ENCODE measurements around the gene GAB3. TPM values are rescaled to one million over a fixed set of nuclear protein-coding genes. Genes with fewer than 3 reads are reported as not detected.

The GAB3 gene
- polyA plus RNA-seq, 1 of the 3 experiments (the other 2 are of a cell fraction): 4.5 TPM

DNA sequence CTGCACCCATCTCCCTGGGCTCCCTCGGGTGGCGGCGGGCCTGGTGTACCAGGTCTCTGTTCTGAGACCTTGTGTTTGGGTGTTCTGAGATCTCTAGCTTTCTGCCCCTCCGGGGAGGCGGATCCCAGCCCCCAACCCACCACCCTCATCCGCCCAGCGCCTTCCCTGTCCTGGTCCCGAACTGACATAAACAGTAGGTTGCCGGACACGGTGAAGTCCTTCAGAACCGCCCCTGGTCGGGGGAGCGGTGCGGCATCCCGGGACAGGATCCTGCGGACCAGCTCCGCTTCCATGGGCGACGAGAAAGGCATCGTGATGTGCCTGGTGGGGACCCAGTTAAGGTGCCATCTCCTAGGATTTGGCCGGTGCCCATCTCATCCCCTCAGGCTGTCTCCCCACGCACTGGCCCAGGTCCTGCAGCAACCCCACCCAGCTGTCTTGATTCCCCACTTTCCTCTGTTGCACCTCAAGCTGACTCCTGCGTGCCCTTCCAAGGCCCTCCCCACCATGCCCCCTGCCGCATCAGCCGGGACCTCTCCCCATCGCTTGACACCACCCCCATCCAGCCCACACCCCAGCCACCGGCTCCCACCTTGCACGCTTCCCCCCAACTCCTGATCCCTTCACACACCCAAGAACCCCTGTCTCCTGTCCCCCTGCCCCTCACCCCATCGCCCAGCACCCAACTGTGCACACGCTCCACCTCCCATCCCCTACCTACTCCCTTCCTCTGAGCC, 98.4 kb downstream of the GAB3 start:
- H2AFZ ChIP-seq (ENCODE audit: low read depth): no peak overlapping the region
- ChIA-PET CTCF (no interaction called here), POLR2A (no interaction called here)
- H3K9me3 ChIP-seq: no peaks in the 10 kb centered on the region
- H3K9me2 ChIP-seq: no peaks in the 10 kb centered on the region
- 54% methylated on average over 10 of the region's 30 CpGs for WGBS (ENCODE audit: low lambda C conversion rate)
- no peaks in the 10 kb centered on the region for H3K36me3 ChIP-seq (replicated peaks in 1 of 2; ENCODE audit: control insufficient read depth in 1 of 2, insufficient read depth in 2 of 2, low read length in 1 of 2)
- H3K4me3 ChIP-seq (ENCODE audit: low read depth in 2 of 2, low read length in 1 of 2): no peak overlapping the region
- no peak overlapping the region for H3K9ac ChIP-seq
- H3K4me2 ChIP-seq: no peak overlapping the region
- H3K27me3 ChIP-seq (ENCODE audit: insufficient read depth): peaks cover 21% of the 10 kb centered on the region
- H4K20me1 ChIP-seq (ENCODE audit: insufficient read depth): no peaks in the 10 kb centered on the region
- H3F3A ChIP-seq (replicated peaks; ENCODE audit: insufficient read depth): no peaks in the 10 kb centered on the region
- DNase-seq: no peak
- no peaks in the 10 kb centered on the region for H3K4me1 ChIP-seq (ENCODE audit: control insufficient read depth in 1 of 2, insufficient read depth in 2 of 2, low read depth in 1 of 2, low read length in 1 of 2)
- TF ChIP-seq POLR2AphosphoS5 (IDR thresholded peaks at IDR 0.05; ENCODE audit: low read depth, low read length) (no peak), TAF1 (IDR thresholded peaks at IDR 0.05; ENCODE audit: borderline replicate concordance, low read depth, low read length) (no peak), NFIC (IDR thresholded peaks at IDR 0.05; ENCODE audit: borderline replicate concordance) (no peak), FOXM1 (IDR thresholded peaks at IDR 0.05; ENCODE audit: low read depth) (no peak), RAD21 (IDR thresholded peaks at IDR 0.05; ENCODE audit: low read length) (no peak), FOSL2 (IDR thresholded peaks at IDR 0.05; ENCODE audit: borderline replicate concordance, low read depth) (no peak), EZH2phosphoT487 (IDR thresholded peaks at IDR 0.05; ENCODE audit: borderline replicate concordance, low read depth) (no peak), RXRA (IDR thresholded peaks at IDR 0.05; ENCODE audit: borderline replicate concordance, low read depth) (no peak), TCF12 (IDR thresholded peaks at IDR 0.05) (no peak), RFX5 (IDR thresholded peaks at IDR 0.05; ENCODE audit: low read length) (no peak), SIN3A (IDR thresholded peaks at IDR 0.05; ENCODE audit: borderline replicate concordance, low read depth, low read length) (no peak), TEAD4 (IDR thresholded peaks at IDR 0.05; ENCODE audit: borderline replicate concordance, insufficient read depth) (no peak), EP300 (IDR thresholded peaks at IDR 0.05; ENCODE audit: borderline replicate concordance in 1 of 2, low read depth in 1 of 2, low read length in 1 of 2) (no peak), MEF2A (IDR thresholded peaks at IDR 0.05; ENCODE audit: borderline replicate concordance, low read depth) (no peak), MXI1 (IDR thresholded peaks at IDR 0.05; ENCODE audit: low read depth, low read length) (no peak)
- TF ChIP-seq, protein P1, sequence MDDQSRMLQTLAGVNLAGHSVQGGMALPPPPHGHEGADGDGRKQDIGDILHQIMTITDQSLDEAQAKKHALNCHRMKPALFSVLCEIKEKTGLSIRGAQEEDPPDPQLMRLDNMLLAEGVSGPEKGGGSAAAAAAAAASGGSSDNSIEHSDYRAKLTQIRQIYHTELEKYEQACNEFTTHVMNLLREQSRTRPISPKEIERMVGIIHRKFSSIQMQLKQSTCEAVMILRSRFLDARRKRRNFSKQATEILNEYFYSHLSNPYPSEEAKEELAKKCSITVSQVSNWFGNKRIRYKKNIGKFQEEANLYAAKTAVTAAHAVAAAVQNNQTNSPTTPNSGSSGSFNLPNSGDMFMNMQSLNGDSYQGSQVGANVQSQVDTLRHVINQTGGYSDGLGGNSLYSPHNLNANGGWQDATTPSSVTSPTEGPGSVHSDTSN (IDR thresholded peaks at IDR 0.05): no peak
- TF ChIP-seq, protein P2, sequence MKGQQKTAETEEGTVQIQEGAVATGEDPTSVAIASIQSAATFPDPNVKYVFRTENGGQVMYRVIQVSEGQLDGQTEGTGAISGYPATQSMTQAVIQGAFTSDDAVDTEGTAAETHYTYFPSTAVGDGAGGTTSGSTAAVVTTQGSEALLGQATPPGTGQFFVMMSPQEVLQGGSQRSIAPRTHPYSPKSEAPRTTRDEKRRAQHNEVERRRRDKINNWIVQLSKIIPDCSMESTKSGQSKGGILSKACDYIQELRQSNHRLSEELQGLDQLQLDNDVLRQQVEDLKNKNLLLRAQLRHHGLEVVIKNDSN (IDR thresholded peaks at IDR 0.05; ENCODE audit: borderline replicate concordance, low read depth): no peak
- TF ChIP-seq, protein P3, sequence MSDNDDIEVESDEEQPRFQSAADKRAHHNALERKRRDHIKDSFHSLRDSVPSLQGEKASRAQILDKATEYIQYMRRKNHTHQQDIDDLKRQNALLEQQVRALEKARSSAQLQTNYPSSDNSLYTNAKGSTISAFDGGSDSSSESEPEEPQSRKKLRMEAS (IDR thresholded peaks at IDR 0.05; ENCODE audit: low read depth): no peak
- TF ChIP-seq, protein P4, sequence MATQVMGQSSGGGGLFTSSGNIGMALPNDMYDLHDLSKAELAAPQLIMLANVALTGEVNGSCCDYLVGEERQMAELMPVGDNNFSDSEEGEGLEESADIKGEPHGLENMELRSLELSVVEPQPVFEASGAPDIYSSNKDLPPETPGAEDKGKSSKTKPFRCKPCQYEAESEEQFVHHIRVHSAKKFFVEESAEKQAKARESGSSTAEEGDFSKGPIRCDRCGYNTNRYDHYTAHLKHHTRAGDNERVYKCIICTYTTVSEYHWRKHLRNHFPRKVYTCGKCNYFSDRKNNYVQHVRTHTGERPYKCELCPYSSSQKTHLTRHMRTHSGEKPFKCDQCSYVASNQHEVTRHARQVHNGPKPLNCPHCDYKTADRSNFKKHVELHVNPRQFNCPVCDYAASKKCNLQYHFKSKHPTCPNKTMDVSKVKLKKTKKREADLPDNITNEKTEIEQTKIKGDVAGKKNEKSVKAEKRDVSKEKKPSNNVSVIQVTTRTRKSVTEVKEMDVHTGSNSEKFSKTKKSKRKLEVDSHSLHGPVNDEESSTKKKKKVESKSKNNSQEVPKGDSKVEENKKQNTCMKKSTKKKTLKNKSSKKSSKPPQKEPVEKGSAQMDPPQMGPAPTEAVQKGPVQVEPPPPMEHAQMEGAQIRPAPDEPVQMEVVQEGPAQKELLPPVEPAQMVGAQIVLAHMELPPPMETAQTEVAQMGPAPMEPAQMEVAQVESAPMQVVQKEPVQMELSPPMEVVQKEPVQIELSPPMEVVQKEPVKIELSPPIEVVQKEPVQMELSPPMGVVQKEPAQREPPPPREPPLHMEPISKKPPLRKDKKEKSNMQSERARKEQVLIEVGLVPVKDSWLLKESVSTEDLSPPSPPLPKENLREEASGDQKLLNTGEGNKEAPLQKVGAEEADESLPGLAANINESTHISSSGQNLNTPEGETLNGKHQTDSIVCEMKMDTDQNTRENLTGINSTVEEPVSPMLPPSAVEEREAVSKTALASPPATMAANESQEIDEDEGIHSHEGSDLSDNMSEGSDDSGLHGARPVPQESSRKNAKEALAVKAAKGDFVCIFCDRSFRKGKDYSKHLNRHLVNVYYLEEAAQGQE (IDR thresholded peaks at IDR 0.05; ENCODE audit: low read depth, low read length): no peak
- H3K79me2 ChIP-seq (ENCODE audit: insufficient read depth): no peaks in the 10 kb centered on the region
- H3K27ac ChIP-seq (ENCODE audit: low read depth in 2 of 2, low read length in 1 of 2): no peak overlapping the region

Measured in SK-N-SH (cell line).